GM18520 (cell line): ENCODE results near the gene RARG.

Experiments
- ATAC-seq: cut with Tn5 transposase; IDR thresholded peaks from one replicate; pipeline ENCODE4 v1.9.1; 2021; ENCODE audit not compliant: unreplicated experiment

RARG gene

GRCh38 chr12:53224061-53224896, 7.7 kb downstream of the RARG start:
- ATAC-seq = no peak

DNA sequence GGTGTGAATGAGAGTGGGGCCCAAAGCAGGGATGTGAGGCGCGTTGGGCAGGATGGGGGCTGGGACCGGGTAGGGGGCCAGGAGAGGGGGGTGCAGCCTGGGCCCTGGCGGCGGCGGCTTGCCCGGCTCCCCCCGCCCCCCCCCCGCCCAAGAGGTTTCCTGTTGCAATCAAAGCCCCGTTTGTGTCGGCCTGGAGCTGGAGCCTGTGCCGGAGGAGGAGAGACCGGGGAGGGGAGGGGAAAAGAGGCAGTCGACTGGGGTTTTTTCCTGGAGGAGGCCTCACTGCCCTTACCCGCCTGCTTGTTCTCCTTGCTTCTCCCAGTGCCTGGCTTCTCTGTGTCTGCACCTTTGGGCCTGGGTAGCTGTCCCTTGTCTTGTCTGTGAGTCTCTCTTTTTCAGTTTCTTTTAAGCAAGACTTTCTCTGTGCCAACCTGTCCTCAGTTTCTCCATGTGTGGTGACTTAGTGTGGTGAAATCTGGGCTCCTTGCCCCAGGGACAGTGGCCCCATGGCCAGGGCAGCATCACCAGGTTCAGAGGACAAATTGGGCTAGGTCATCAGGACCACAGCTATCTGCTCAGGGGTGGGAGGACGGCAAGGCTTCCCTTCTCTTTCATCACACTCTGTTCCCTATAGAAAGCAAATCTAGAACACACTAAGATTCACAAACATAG, 8.5 kb downstream of the RARG start:
- ATAC-seq = no peak

- ATAC-seq = no peak
Measured at GRCh38 chr12:53222806-53223261, 9.2 kb downstream of the RARG start.

DNA sequence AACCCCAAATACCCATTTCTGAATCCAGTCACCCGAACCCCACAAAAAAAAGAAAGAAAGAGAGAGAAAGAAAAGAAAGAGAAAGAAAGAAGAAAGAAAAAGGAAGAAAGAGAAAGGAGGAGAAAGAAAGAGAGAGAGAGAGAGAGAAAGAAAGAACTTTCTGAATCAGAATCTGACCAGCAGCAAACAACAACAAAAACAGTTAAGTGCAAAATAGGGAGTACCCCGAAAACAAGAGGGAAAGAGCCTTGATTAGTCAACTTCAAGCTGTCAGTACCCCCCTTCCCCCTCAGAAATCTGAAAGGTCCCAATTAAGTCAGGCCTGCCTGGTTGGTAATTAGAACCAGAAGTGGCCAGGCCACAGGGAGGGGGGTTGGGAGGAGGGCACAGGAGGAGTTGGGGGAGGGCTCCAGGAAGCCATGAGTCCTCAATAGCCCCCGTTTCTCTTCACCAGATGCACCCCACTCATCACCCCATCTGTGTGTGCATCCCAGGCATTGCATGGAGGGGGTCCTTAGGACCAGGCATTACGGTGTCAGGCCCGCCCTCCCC, 9.8 kb downstream of the RARG start:
- no peak for ATAC-seq

- peak; percentile 30 for ATAC-seq
Measured at GRCh38 chr12:53221203-53222080, 10.6 kb downstream of the RARG start.

DNA sequence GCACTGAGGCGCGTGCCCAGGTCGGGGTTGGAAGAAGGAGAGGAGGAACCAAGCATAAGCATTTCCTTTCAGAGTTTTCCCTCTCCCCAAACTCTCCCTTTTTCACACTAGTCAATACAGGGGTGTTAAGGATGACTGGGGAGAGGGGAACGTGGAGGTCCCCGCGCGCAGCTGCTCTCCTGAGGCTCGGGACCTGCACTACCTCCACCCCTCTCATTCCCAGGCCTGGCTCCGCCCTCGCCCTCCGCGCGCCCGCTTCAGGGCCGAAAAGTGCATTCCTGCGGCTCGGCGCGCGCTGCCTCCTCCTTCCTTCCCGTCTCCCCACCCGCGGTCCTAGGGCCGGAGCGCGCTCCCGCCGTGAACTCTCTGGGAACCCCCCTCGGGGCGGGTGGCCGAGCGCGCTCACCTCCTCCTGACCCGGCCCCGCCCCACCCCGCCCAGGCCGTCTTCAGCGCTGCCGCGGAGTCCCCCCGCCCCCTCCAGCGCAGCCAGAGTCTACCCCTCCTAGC, 11.3 kb downstream of the RARG start:
- peak; percentile 39 for ATAC-seq

DNA sequence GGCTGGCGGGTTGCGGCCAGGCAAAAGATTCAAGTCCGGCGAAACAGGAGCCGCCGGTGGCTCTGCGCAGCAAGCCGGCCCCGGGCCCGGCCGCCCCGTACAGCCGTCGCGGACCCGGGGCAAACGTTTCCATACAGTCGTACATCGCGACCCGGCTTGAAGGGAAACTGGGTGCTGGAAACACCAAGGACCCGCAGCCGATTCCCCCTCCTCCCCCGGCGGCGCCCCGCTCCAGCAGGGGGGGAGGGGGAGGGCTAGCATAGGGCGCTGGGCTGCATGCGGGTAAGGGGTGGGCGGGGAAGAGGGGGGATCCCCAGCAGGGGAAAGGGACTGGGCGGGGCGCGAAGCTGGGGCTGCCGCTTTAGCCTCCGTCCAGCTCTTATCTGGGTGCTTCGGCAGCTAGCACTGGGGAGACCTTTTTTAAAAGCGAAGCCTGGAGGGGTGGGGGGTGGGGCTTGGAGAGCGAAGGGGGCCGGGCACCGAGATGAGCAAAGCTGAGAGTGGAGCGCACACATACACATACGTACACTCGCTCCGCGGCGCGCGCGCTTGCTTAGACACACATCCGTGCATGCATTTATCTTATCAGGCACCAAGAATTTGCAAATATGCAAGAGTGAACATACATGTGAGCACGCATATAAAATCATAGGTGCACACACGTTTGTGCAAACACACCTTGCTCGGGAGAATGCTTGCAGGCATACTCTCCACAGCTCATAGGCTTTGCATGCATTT, 11.9 kb downstream of the RARG start:
- ATAC-seq = peak; percentile 16

- ATAC-seq = no peak
Measured at GRCh38 chr12:53219292-53219955, 12.6 kb downstream of the RARG start.

DNA sequence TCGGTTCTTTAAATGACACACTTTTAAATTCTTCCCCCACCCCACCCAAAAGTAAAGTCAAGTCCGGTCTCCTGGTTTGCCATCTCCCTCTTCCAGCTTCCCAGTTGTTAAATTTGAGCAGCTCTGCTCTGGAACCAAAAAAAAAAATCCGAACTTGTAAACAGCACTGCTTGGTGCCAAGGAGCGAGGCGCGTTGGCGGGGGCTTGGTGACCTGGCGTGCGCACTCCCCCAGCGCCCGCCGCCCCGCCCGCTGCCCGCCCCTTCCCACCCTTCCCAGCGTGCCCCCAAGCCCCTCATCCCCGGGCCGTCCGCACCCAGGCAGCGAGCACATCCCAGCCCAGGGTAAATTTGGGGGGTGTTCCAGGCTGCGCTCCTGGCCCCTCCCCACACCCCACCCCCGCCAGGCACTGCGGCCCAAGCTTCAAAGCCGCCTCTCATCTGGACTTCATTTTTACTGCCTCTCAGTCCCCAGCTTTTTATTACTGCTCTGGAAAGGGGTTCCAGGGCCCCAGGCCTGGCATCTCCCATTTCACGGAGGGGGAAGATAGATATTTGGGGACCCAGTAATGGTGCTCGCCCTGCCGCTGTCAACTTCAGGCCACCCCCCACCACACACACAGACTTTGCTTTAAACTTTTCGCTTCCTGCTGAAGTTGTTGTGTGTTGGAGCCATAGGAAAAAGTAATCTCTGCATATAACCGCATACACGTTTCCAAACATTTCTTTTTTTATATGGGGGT, 13.3 kb downstream of the RARG start:
- ATAC-seq = no peak

DNA sequence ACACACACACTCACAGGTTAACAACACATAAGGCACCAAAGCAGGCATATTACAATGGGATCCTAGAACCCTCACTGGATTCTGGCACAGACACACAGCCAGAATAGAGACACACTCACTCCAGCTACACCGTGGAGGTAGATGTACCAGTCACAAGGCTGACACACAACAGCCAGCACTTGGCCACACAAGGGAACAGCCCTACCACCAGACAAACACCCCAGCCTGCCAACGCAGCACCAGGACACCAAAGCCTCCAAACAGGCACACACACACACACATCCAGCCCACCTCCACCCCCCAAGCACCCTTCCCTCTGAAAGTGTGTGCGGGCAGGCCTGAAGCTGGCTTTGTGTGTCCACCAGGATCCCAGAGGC, 14.1 kb downstream of the RARG start:
- no peak for ATAC-seq

DNA sequence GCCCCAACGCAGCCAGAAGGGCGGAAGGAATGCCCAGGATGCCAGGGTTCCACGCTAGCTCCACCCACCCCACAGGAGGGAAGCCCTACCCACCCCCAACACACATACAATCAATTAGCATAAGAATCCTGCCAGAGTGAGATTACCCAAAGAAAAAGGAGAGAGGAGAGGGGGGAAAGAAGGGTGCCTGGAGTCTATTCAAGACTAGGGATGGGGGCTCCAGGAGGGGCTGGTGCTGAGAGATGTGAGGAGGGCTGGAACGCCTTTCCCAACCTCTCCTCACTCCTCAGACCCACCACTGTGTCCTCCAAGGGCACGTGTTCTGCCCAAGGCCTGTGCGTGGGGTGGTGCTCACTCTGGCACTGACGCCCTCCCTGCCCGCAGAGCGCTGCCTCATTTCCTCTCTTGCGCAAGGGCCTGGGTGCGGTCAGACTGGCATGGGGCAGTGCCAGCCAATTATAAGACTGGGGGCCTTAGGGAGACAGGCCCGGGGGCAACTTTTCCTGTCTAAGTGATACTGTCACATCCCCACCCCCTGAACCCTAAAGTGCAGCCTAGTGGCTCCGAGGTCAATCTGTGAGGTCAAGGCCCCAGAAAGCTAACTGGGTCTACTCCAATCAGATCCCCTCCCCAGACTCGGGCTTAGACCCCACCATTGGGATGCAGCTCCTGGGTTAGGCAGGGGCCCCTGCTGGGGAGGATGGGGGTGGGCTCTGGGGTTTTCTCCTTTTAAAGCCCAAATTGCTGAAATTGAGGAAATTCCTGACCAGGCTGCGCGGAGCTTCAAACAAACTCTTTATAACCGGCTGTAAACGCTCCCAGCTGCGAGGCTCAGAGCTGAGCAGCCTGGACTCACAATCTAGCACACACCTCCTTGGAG, 14.7 kb downstream of the RARG start:
- no peak for ATAC-seq

GRCh38 chr12:53215497-53215896, 16.5 kb downstream of the RARG start:
- no peak for ATAC-seq

GRCh38 chr12:53214687-53215455, 17.1 kb downstream of the RARG start:
- no peak for ATAC-seq

DNA sequence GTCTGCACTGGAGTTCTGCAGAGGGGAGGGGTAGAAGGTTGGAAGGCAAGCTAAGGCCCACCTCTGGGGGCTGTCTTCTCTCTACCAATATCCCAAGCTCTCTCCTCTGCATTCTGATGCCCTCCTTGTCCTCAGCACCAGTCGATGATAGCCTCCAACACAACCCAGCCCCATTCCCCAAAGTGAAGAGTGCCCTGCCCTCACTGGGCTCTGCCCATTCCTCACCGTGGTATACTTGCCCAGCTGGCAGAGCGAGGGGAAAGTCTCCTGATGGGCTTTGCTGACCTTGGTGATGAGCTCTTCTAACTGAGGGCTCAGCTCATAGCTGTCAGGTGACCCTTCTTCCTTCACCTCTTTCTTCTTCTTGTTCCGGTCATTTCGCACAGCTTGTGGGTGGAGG, 17.8 kb downstream of the RARG start:
- ATAC-seq = no peak

DNA sequence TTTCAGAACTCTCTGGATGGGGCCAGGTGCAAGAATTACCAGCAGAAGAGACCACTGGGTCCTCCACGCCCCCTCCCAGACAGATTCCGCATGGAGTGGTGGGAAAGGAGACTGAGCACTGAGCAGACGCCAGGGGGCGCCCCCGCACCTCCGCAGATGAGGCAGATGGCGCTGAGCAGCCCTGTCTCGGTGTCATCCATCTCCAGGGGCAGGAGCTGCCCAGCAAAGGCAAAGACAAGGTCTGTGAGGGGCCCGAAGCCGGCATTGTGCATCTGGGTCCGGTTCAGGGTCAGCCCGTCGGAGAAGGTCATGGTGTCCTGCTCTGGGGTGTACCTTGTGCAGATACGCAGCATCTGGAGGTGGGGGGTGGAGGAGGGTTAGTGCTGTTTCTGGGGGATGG, 18.7 kb downstream of the RARG start:
- no peak for ATAC-seq

GRCh38 chr12:53212931-53213330, 19.1 kb downstream of the RARG start:
- no peak for ATAC-seq
